ENCODE measurements around the gene FAM185A. TPM values are rescaled to one million over a fixed set of nuclear protein-coding genes. Genes with fewer than 3 reads are reported as not detected.

The FAM185A gene
- total RNA-seq, 4 donors from 2014 or later: 19.8 to 35.8 (median 31.6) TPM

DNA sequence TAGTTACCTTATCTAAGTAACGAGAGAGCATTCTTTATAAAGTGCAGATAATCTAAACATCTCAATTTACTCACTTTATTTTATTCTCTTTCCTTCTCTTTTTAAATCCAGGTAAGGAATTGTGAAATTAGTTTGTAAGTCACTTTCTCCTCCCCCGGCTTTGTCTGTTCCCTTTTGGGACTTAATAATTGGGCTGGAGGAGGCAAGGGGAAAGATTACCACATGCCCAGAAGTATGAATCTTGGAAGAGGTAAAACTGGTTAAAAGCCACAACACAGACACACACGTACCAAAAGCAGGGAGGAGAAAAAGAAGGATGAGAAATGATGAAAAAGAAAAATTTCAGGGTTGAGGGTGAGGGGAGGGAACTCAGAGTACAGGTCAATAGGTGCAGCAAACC is 100.7 kb downstream of the FAM185A start:
- 80 to 87% methylated on average over 3 of the region's 3 CpGs for WGBS, 2 donors
- H3K4me3 ChIP-seq (replicated peaks in 1 of 3): no peak overlapping the region
- no peak for DNase-seq
- H3K4me1 ChIP-seq: no peaks in the 10 kb centered on the region
- H3K27ac ChIP-seq: no peak overlapping the region
- no peaks in the 10 kb centered on the region for H3K27me3 ChIP-seq
- no peak for TF ChIP-seq POLR2A (IDR thresholded peaks at IDR 0.05)
- TF ChIP-seq, protein P1, sequence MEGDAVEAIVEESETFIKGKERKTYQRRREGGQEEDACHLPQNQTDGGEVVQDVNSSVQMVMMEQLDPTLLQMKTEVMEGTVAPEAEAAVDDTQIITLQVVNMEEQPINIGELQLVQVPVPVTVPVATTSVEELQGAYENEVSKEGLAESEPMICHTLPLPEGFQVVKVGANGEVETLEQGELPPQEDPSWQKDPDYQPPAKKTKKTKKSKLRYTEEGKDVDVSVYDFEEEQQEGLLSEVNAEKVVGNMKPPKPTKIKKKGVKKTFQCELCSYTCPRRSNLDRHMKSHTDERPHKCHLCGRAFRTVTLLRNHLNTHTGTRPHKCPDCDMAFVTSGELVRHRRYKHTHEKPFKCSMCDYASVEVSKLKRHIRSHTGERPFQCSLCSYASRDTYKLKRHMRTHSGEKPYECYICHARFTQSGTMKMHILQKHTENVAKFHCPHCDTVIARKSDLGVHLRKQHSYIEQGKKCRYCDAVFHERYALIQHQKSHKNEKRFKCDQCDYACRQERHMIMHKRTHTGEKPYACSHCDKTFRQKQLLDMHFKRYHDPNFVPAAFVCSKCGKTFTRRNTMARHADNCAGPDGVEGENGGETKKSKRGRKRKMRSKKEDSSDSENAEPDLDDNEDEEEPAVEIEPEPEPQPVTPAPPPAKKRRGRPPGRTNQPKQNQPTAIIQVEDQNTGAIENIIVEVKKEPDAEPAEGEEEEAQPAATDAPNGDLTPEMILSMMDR (IDR thresholded peaks at IDR 0.05): no peak
- no peaks in the 10 kb centered on the region for H3K9me3 ChIP-seq
- H3K36me3 ChIP-seq: no peaks in the 10 kb centered on the region
- intact Hi-C loops (cut with DNase I): no loop called here

DNA sequence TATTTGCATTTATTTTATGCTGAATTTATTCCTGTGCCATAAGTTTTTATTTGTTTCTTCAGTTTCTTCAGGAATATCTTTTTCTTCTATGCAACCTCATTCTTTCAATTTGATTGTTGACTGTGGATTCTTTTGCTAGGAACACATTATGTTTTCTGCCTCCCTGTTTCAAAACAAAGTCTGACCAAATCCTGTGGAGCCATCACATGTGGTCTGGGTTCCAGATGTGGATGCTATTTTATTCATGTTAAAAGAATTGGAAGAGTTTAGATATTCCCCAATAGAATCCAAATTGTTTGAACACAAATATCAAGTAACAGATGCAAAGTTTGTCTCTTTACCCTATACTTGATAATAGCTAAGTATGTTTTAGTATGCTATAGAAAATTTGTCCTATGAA is 107.2 kb downstream of the FAM185A start:
- TF ChIP-seq, protein P1 (IDR thresholded peaks at IDR 0.05): no peak
- no peak for TF ChIP-seq POLR2A (IDR thresholded peaks at IDR 0.05)
- H3K27ac ChIP-seq: no peak overlapping the region

More for the DNA sequence above, 107.2 kb downstream of the FAM185A start:
- Histone ChIP-seq H3K36me3 (no peaks in the 10 kb centered on the region), H3K4me1 (no peaks in the 10 kb centered on the region), H3K4me3 (replicated peaks in 1 of 3) (no peak overlapping the region), H3K9me3 (no peaks in the 10 kb centered on the region), H3K27me3 (no peaks in the 10 kb centered on the region)
- intact Hi-C loops (cut with DNase I): no loop called here
- DNase-seq: no peak

Small RNA genes lying within 50 kb of the gene (small RNA-seq; reads per million reads assigned to genes)
- not detected for gene RNU6-1136P

Other genes starting within 250 kb of the FAM185A start
- 10 to 100 TPM in 1 of 4 donors, 1 to 10 TPM in 2, under 1 TPM in 1; 0.98 to 14.6 (median 6.4) TPM for gene RASA4B, start 231.2 kb upstream of the FAM185A start, total RNA-seq
- 10 to 100 TPM in 2 of 4 donors, 1 to 10 TPM in 2; 2.7 to 19.5 (median 13.2) TPM for gene UPK3BL2, start 205.3 kb upstream of the FAM185A start, total RNA-seq
- gene SPDYE2, start 197.8 kb upstream of the FAM185A start, total RNA-seq: under 1 TPM in 1 of 4 donors, not detected in 3; 0.45 TPM
- 10 to 100 TPM; 26.2 to 66.7 (median 31.9) TPM for gene POLR2J3, start 176.4 kb upstream of the FAM185A start, total RNA-seq
- 10 to 100 TPM; 11.9 to 47.8 (median 28.7) TPM for gene RASA4, start 132.2 kb upstream of the FAM185A start, total RNA-seq
- gene UPK3BL1, start 106.2 kb upstream of the FAM185A start, total RNA-seq: 10 to 100 TPM; 14.2 to 57.6 (median 44.9) TPM
- not detected for gene SPDYE2B, start 98.7 kb upstream of the FAM185A start, total RNA-seq
- gene POLR2J2, start 77.3 kb upstream of the FAM185A start, total RNA-seq: 10 to 100 TPM in 1 of 4 donors, 1 to 10 TPM in 3; 2.0 to 10.3 (median 3.0) TPM
- 1 to 10 TPM; 3.0 to 4.1 (median 3.2) TPM for gene LRRC17, start 164.0 kb downstream of the FAM185A start, total RNA-seq